AG09319 (cell line): ENCODE data around the gene DVL2.

ENCODE experiments used
- DNase-seq: peaks from one replicate; pipeline ENCODE4 v3.0.0-alpha.2; 2010; ENCODE audit warnings: low read depth; ENCODE audit errors: extremely low read depth
- CTCF ChIP-seq: IDR thresholded peaks from 2 replicates; pipeline ENCODE4 v1.5.1; 2011; ENCODE audit warnings: low read depth, mild to moderate bottlenecking, inconsistent platforms, low read length, moderate library complexity

The DVL2 gene

GRCh38 chr17:7233701-7234082 lies 625 bp downstream of the DVL2 start:
- no peak for DNase-seq
- no peak for TF ChIP-seq CTCF

GRCh38 chr17:7232114-7232513 lies 2.2 kb downstream of the DVL2 start:
- TF ChIP-seq CTCF = no peak
- no peak for DNase-seq

- no peak for TF ChIP-seq CTCF
- DNase-seq = no peak
Observed at GRCh38 chr17:7229504-7229903, 4.8 kb downstream of the DVL2 start.

- TF ChIP-seq CTCF = no peak
- no peak for DNase-seq
Observed at GRCh38 chr17:7228920-7229319, 5.4 kb downstream of the DVL2 start.

GRCh38 chr17:7226721-7227710 lies 7.3 kb downstream of the DVL2 start:
- no peak for DNase-seq
- TF ChIP-seq CTCF = no peak

- no peak for DNase-seq
- no peak for TF ChIP-seq CTCF
Observed at GRCh38 chr17:7225711-7226331, 8.5 kb downstream of the DVL2 start.

- TF ChIP-seq CTCF = no peak
- no peak for DNase-seq
Observed at GRCh38 chr17:7224661-7225111, 9.6 kb downstream of the DVL2 start.
